Lower lobe of right lung (tissue), 2 donors: Measurements from ENCODE around the gene LONRF2. TPM values are rescaled to one million over a fixed set of nuclear protein-coding genes. Genes with fewer than 3 reads are reported as not detected.

Experiments used
- ATAC-seq, 2 donors: fragments of 200-7000 bp; cut with Tn5 transposase; one replicate each; pipeline ENCODE4 v1.9.1; 2020 to 2022; ENCODE audit warnings: mild to moderate bottlenecking in 2 of 2, moderate library complexity in 2 of 2
- DNase-seq: peaks from one replicate; pipeline ENCODE4 v3.0.0-alpha.2; 2020
- H3K27ac ChIP-seq: fragments of 200-600 bp; one replicate; pipeline ENCODE4 v1.8.0; 2022
- H3K27me3 ChIP-seq: fragments of 200-600 bp; one replicate; pipeline ENCODE4 v1.8.0; 2022; ENCODE audit warnings: low read depth
- H3K36me3 ChIP-seq: fragments of 200-600 bp; one replicate; pipeline ENCODE4 v1.8.0; 2022; ENCODE audit warnings: mild to moderate bottlenecking
- H3K4me1 ChIP-seq: fragments of 200-600 bp; one replicate; pipeline ENCODE4 v1.8.0; 2022
- H3K4me3 ChIP-seq: fragments of 200-600 bp; one replicate; pipeline ENCODE4 v1.8.0; 2022; ENCODE audit warnings: mild to moderate bottlenecking
- H3K9me3 ChIP-seq: fragments of 200-600 bp; one replicate; pipeline ENCODE4 v1.8.0; 2022
- CTCF ChIP-seq: fragments of 200-600 bp; IDR thresholded peaks from one replicate; pipeline ENCODE4 v1.8.0; 2022; ENCODE audit warnings: antibody characterized with exemption, mild to moderate bottlenecking
- intact Hi-C: fragments of 100-400 bp; cut with DNase I; formaldehyde crosslinking; loops from one replicate; pipeline ENCODE4 v1.11.0; 2022
- total RNA-seq: library from RNA; stranded (reverse); fragmentation: NEBNext Ultra II Directional; extraction: Animal tissue kit (Norgen Biotek cat#: 25700); gene quantifications from one replicate; pipeline ENCODE4 v1.2.1, GENCODE V29; 2021
- donor health status: DM: no; HTN: yes; CAD: no; lungs with severe emphysema.

LONRF2 gene
- total RNA-seq, 1 donor from 2014 or later = 2.1 TPM

GRCh38 chr2:100297511-100297910 lies 24.8 kb downstream of the LONRF2 start:
- DNase-seq (no peak), ATAC-seq (no peak)
- no peaks in the 10 kb centered on the region for H3K4me1 ChIP-seq
- H3K27ac ChIP-seq = no peak overlapping the region
- no peaks in the 10 kb centered on the region for H3K27me3 ChIP-seq
- H3K4me3 ChIP-seq = no peak overlapping the region
- intact Hi-C loops = no loop called here
- H3K9me3 ChIP-seq = no peaks in the 10 kb centered on the region
- no peaks in the 10 kb centered on the region for H3K36me3 ChIP-seq
- no peak for TF ChIP-seq CTCF

GRCh38 chr2:100294162-100294497 lies 28.2 kb downstream of the LONRF2 start:
- no peaks in the 10 kb centered on the region for H3K36me3 ChIP-seq
- no peak overlapping the region for H3K27ac ChIP-seq
- ATAC-seq (no peak), DNase-seq (no peak)
- H3K27me3 ChIP-seq = no peaks in the 10 kb centered on the region
- H3K9me3 ChIP-seq = no peaks in the 10 kb centered on the region
- H3K4me1 ChIP-seq = peaks cover 5% of the 10 kb centered on the region
- no peak overlapping the region for H3K4me3 ChIP-seq
- no peak for TF ChIP-seq CTCF
- intact Hi-C loops = no loop called here

GRCh38 chr2:100293341-100294161 lies 28.8 kb downstream of the LONRF2 start:
- no peaks in the 10 kb centered on the region for H3K36me3 ChIP-seq
- intact Hi-C loops = no loop called here
- no peak for DNase-seq
- H3K4me3 ChIP-seq = no peak overlapping the region
- no peak overlapping the region for H3K27ac ChIP-seq
- H3K9me3 ChIP-seq = no peaks in the 10 kb centered on the region
- peaks cover 5% of the 10 kb centered on the region for H3K4me1 ChIP-seq
- TF ChIP-seq CTCF = no peak
- ATAC-seq = no peak
- H3K27me3 ChIP-seq = no peaks in the 10 kb centered on the region

- ATAC-seq (peak; percentile 87 to 89), DNase-seq (peak; percentile 72)
- H3K4me3 ChIP-seq = no peak overlapping the region
- H3K27ac ChIP-seq = peak overlapping the region; percentile 70
- no peaks in the 10 kb centered on the region for H3K27me3 ChIP-seq
- H3K36me3 ChIP-seq = no peaks in the 10 kb centered on the region
- no peaks in the 10 kb centered on the region for H3K9me3 ChIP-seq
- intact Hi-C loops = no loop called here
- TF ChIP-seq CTCF = no peak
- peaks cover 5% of the 10 kb centered on the region for H3K4me1 ChIP-seq
Measured at GRCh38 chr2:100292022-100292580, 30.2 kb downstream of the LONRF2 start.

- H3K36me3 ChIP-seq = no peaks in the 10 kb centered on the region
- ATAC-seq = peak; percentile 95 to 97
- peak overlapping the region; percentile 70 for H3K27ac ChIP-seq
- no peaks in the 10 kb centered on the region for H3K27me3 ChIP-seq
- H3K4me1 ChIP-seq = peaks cover 5% of the 10 kb centered on the region
- peak; percentile 84 for DNase-seq
- no peaks in the 10 kb centered on the region for H3K9me3 ChIP-seq
- intact Hi-C loops = no loop called here
- TF ChIP-seq CTCF = no peak
- no peak overlapping the region for H3K4me3 ChIP-seq
Measured at GRCh38 chr2:100291152-100291970, 30.9 kb downstream of the LONRF2 start.
